ENCODE measurements around the gene IL31. TPM values are rescaled to one million over a fixed set of nuclear protein-coding genes. Genes with fewer than 3 reads are reported as not detected.
"Not testable (repeated sequence)": the region's sequence is repeated elsewhere in the genome, so short reads cannot be mapped to it uniquely, and the experiment has no call there.

The IL31 gene
- polyA plus RNA-seq, 1 experiment: not detected

DNA sequence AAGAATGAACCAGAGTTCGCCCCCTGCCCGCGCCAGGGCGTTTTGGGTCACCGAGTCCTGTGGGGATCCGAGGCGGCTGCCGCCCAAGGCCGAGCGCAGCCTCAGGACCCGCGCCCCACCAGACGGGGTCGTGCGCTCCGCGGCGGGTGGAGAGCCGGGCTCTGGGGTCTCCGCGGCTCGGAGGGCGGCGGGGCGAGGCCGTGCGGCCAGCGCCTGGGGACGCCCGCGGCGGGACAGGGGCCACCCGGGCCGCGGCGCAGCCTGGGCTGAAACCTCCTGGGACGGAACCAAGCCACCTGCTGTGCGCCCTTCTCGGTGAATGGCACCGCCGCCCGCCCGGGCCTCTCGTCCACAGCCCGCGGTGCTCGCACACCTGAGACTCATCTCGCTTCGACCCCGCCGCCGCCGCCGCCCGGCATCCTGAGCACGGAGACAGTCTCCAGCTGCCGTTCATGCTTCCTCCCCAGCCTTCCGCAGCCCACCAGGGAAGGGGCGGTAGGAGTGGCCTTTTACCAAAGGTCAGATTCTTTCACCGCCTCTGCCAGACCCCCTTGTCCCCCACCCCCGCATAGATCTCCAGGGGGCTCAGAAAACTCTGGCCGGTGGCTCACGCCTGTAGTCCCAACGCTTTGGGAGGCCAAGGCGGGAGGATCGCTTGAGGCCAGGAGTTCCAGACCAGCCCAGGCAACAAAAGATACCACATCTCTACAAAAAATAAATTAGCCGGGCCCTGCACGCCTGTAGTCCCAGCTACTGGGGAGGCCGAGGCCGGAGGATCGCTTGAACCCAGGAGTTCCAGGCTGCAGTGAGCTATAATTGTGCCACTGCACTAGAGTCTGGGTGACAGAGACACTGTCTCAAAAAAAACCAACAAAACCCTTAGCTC is 30.4 kb upstream of the IL31 start:
- DNase-seq (ENCODE audit: low read depth): no peak
- ChIA-PET CTCF (no interaction called here), POLR2A (no interaction called here)
- Histone ChIP-seq H3K4me3 (ENCODE audit: low read depth, low read length) (peak overlapping the region; percentile 52), H3K36me3 (ENCODE audit: control insufficient read depth, insufficient read depth, low read length) (peaks cover 14% of the 10 kb centered on the region), H3K27me3 (ENCODE audit: control insufficient read depth, insufficient read depth, low read length) (peaks cover 10% of the 10 kb centered on the region)
- no peak for TF ChIP-seq CTCF (IDR thresholded peaks at IDR 0.05; ENCODE audit: insufficient read depth, low read depth, low read length)

GRCh38 chr12:122203301-122204166 is 29.5 kb upstream of the IL31 start, which contains the start of gene B3GNT4:
B3GNT4 (plus strand) TSS chr12:122203709; CDS start chr12:122204619, 910 bp downstream.
- DNase-seq (ENCODE audit: low read depth): no peak
- POLR2A ChIA-PET: no interaction called here
- CTCF ChIA-PET: interaction anchor here (0.5 kb wide), 1 partner anchor 881 kb away, joined by 3 read pairs; no protein-coding TSS in a partner anchor
- H3K27me3 ChIP-seq (ENCODE audit: control insufficient read depth, insufficient read depth, low read length): peaks cover 10% of the 10 kb centered on the region
- peaks cover 13% of the 10 kb centered on the region for H3K36me3 ChIP-seq (ENCODE audit: control insufficient read depth, insufficient read depth, low read length)
- H3K4me3 ChIP-seq (ENCODE audit: low read depth, low read length): peak within 1 kb of the TSS; percentile 52
- no peak for TF ChIP-seq CTCF (IDR thresholded peaks at IDR 0.05; ENCODE audit: insufficient read depth, low read depth, low read length)

DNA sequence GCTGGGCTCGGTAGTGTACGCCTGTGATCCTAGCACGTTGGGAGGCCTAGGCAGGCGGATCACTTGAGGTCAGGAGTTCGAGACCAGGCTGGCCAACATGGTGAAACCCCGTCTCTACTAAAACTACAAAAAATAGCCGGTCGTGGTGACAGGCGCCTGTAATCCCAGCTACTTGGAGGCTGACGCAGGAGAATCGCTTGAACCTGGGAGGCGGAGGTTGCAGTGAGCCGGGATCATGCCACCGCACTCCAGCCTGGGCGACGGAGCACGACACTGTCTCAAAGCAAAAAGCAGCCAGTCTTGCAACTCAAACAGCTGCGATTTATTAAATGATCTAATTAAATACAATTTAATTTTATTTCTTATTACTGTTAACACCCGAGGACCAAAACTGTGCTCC is 28.8 kb upstream of the IL31 start:
- CTCF ChIA-PET; H3K36me3 ChIP-seq (ENCODE audit: control insufficient read depth, insufficient read depth, low read length); POLR2A ChIA-PET; H3K27me3 ChIP-seq (ENCODE audit: control insufficient read depth, insufficient read depth, low read length); DNase-seq (ENCODE audit: low read depth): not testable (repeated sequence)
- peak overlapping the region; percentile 52 for H3K4me3 ChIP-seq (ENCODE audit: low read depth, low read length)

DNA sequence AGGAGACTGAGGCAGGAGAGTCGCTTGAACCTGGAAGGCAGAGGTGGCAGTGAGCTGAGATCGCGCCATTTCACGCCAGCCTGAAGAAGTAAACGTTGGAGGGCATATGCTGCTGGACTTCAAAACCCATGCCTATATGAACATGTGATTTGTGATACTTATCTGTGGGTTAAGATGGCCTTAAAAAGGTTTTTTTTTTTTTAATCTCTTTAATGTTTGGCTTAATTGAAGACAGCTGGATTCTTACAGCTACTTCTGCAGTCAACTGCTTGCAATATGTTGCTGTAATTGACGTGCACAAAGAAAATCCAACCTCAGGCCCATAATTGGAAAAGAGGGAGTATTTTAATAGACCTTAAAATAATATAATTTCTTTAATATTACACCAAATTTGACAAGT is 28.0 kb upstream of the IL31 start:
- no peak for TF ChIP-seq CTCF (IDR thresholded peaks at IDR 0.05; ENCODE audit: insufficient read depth, low read depth, low read length)
- no peak for DNase-seq (ENCODE audit: low read depth)
- Histone ChIP-seq H3K27me3 (ENCODE audit: control insufficient read depth, insufficient read depth, low read length) (peaks cover 10% of the 10 kb centered on the region), H3K4me3 (ENCODE audit: low read depth, low read length) (no peak overlapping the region), H3K36me3 (ENCODE audit: control insufficient read depth, insufficient read depth, low read length) (peaks cover 3% of the 10 kb centered on the region)
- POLR2A ChIA-PET: interaction anchor here (0.6 kb wide), 2 partner anchors 269 to 850 kb away, joined by 3 read pairs; partner anchors contain the start of gene ANAPC5
- CTCF ChIA-PET: interaction anchor here (0.6 to 1.7 kb wide), 3 partner anchors 9 to 407 kb away, joined by 3 to 9 read pairs (median 3); no protein-coding TSS in a partner anchor

- no peak for TF ChIP-seq CTCF (IDR thresholded peaks at IDR 0.05; ENCODE audit: insufficient read depth, low read depth, low read length)
- POLR2A ChIA-PET: interaction anchor here (0.6 kb wide), 1 partner anchor 849 kb away, joined by 3 read pairs; the partner anchor contains the start of gene ANAPC5
- CTCF ChIA-PET: interaction anchor here (0.6 to 1.7 kb wide), 3 partner anchors 8 to 407 kb away, joined by 3 to 9 read pairs (median 3); no protein-coding TSS in a partner anchor
These were observed 27.4 kb upstream of the IL31 start for GRCh38 chr12:122201381-122201780.

More at GRCh38 chr12:122201381-122201780, 27.4 kb upstream of the IL31 start:
- Histone ChIP-seq H3K4me3 (ENCODE audit: low read depth, low read length) (no peak overlapping the region), H3K27me3 (ENCODE audit: control insufficient read depth, insufficient read depth, low read length) (peaks cover 10% of the 10 kb centered on the region), H3K36me3 (ENCODE audit: control insufficient read depth, insufficient read depth, low read length) (no peaks in the 10 kb centered on the region)
- DNase-seq (ENCODE audit: low read depth): no peak

All from BJ (cell line).